H1 (cell line): ENCODE data around the gene ALDH1L2. TPM values are rescaled to one million over a fixed set of nuclear protein-coding genes. Genes with fewer than 3 reads are reported as not detected.

Experiments used
- CTCF ChIA-PET: fragments of 300-600 bp; sonication (Branson Sonifier 250); formaldehyde crosslinking; loops from one replicate; lab custom pipeline; 2021; ENCODE audit not compliant: partially characterized antibody; lab: Charles Lee
- POLR2A ChIA-PET: fragments of 300-600 bp; sonication (Branson Sonifier 250); formaldehyde crosslinking; loops from one replicate; lab custom pipeline; 2021; ENCODE audit warnings: inconsistent platforms; ENCODE audit not compliant: partially characterized antibody; lab: Charles Lee
- DNase-seq, 2 experiments: peaks; one replicate each; pipeline versions ENCODE4 v3.0.0 to v3.0.0-alpha.2; 2010 to 2022; ENCODE audit warnings: low spot score in 2 of 2, low read depth in 1 of 2, mixed read lengths in 1 of 2
- FAIRE-seq: peaks from 2 replicates; lab custom pipeline; 2011; peaks lifted over from hg19 to GRCh38; lab: Jason Lieb, UNC
- H2AFZ ChIP-seq: 2 replicates; pipeline ENCODE4 v1.8.1; 2012; ENCODE audit warnings: low read length, inconsistent platforms
- H2AK5ac ChIP-seq: 2 replicates; pipeline ENCODE4 v1.6.1; 2013; ENCODE audit warnings: low read depth, low read length
- H2BK120ac ChIP-seq: replicated peaks from 2 replicates; pipeline ENCODE3; 2013; ENCODE audit warnings: low read depth, low read length, inconsistent platforms
- H2BK12ac ChIP-seq: 2 replicates; pipeline ENCODE4 v1.6.1; 2013; ENCODE audit warnings: low read depth, low read length
- H2BK15ac ChIP-seq: 2 replicates; pipeline ENCODE4 v1.6.1; 2013; ENCODE audit warnings: low read length
- H2BK20ac ChIP-seq: 2 replicates; pipeline ENCODE4 v1.6.1; 2013; ENCODE audit warnings: low read length
- H2BK5ac ChIP-seq: 2 replicates; pipeline ENCODE4 v1.6.1; 2013; ENCODE audit warnings: low read depth, low read length
- H3K14ac ChIP-seq: 2 replicates; pipeline ENCODE4 v1.6.1; 2013; ENCODE audit warnings: inconsistent platforms; ENCODE audit not compliant: insufficient read length
- H3K18ac ChIP-seq: 2 replicates; pipeline ENCODE4 v1.6.1; 2013; ENCODE audit warnings: low read length; ENCODE audit errors: extremely low read depth
- H3K23ac ChIP-seq: 2 replicates; pipeline ENCODE4 v1.6.1; 2013; ENCODE audit warnings: inconsistent platforms; ENCODE audit not compliant: insufficient read length
- H3K23me2 ChIP-seq: 2 replicates; pipeline ENCODE4 v1.6.1; 2013; ENCODE audit warnings: low read depth, low read length
- H3K27ac ChIP-seq: 2 replicates; pipeline ENCODE4 v1.6.1; 2011; ENCODE audit warnings: low read depth, low read length, inconsistent platforms
- H3K27me3 ChIP-seq, 4 experiments: replicated peaks in 1 of 4; 1 replicate in 1 of 4; 2 replicates in 3 of 4; pipeline versions ENCODE4 v1.6.1 to v1.8.1; 2011 to 2013; ENCODE audit warnings: low read length in 3 of 4, mild to moderate bottlenecking in 3 of 4, inconsistent platforms in 2 of 4, mixed read lengths in 2 of 4, moderate library complexity in 1 of 4; ENCODE audit not compliant: control insufficient read depth in 3 of 4, insufficient read depth in 3 of 4; ENCODE audit errors: extremely low read depth in 1 of 4
- H3K36me3 ChIP-seq, 4 experiments: 2 replicates each; pipeline versions ENCODE4 v1.6.1 to v1.8.1; 2011 to 2013; ENCODE audit warnings: mild to moderate bottlenecking in 4 of 4, low read length in 3 of 4, moderate library complexity in 2 of 4, control low read depth in 1 of 4, inconsistent platforms in 1 of 4; ENCODE audit not compliant: insufficient read depth in 4 of 4, control insufficient read depth in 2 of 4
- H3K4ac ChIP-seq: replicated peaks from 2 replicates; pipeline ENCODE3; 2013; ENCODE audit warnings: low read length, low read depth, mixed read lengths, inconsistent platforms; ENCODE audit not compliant: insufficient read length
- H3K4me1 ChIP-seq, 4 experiments: replicated peaks in 1 of 4; 1 replicate in 1 of 4; 2 replicates in 3 of 4; pipeline versions ENCODE4 v1.6.1 to v1.8.1; 2011 to 2013; ENCODE audit warnings: low read length in 3 of 4, inconsistent platforms in 2 of 4, mixed read lengths in 1 of 4; ENCODE audit not compliant: insufficient read depth in 4 of 4, control insufficient read depth in 3 of 4
- H3K4me2 ChIP-seq, 2 experiments: 2 replicates each; pipeline versions ENCODE4 v1.6.1 to v1.8.1; 2011 to 2013; ENCODE audit warnings: low read depth in 2 of 2, low read length in 2 of 2, control low read depth in 1 of 2, inconsistent platforms in 1 of 2, mild to moderate bottlenecking in 1 of 2; ENCODE audit not compliant: insufficient read depth in 1 of 2
- H3K4me3 ChIP-seq, 4 experiments: fragments of 200-600, 300-600 bp in 1 of 4; sonication (generic), shearing (Covaris generic), sonication (Bioruptor Twin) in 1 of 4; 2 replicates each; pipeline versions ENCODE4 v1.5.1 to v1.8.1; 2011 to 2016; ENCODE audit warnings: low read length in 4 of 4, low read depth in 3 of 4, control low read depth in 2 of 4, inconsistent platforms in 2 of 4, mild to moderate bottlenecking in 2 of 4, mixed read lengths in 1 of 4, moderate library complexity in 1 of 4; ENCODE audit not compliant: insufficient read depth in 2 of 4; ENCODE audit errors: extremely low read depth in 1 of 4
- H3K56ac ChIP-seq: replicated peaks from 2 replicates; pipeline ENCODE3; 2013; ENCODE audit warnings: low read depth, mild to moderate bottlenecking, mixed read lengths, low read length, inconsistent platforms; ENCODE audit not compliant: insufficient read length
- H3K79me1 ChIP-seq: 2 replicates; pipeline ENCODE4 v1.6.1; 2013; ENCODE audit warnings: low read depth, low read length, control low read depth
- H3K79me2 ChIP-seq, 2 experiments: 2 replicates each; pipeline versions ENCODE4 v1.6.1 to v1.8.1; 2012 to 2013; ENCODE audit warnings: low read length in 2 of 2, mild to moderate bottlenecking in 2 of 2, inconsistent platforms in 1 of 2; ENCODE audit not compliant: insufficient read depth in 2 of 2, control insufficient read depth in 1 of 2
- H3K9ac ChIP-seq, 4 experiments: replicated peaks in 1 of 4; 1 replicate in 1 of 4; 2 replicates in 3 of 4; pipeline versions ENCODE4 v1.6.1 to v1.8.1; 2011 to 2013; ENCODE audit warnings: low read depth in 3 of 4, low read length in 3 of 4, control low read depth in 2 of 4, mild to moderate bottlenecking in 2 of 4, moderate library complexity in 2 of 4, inconsistent platforms in 1 of 4; ENCODE audit errors: extremely low read depth in 1 of 4
- H3K9me3 ChIP-seq, 2 experiments: 2 replicates each; pipeline versions ENCODE4 v1.6.1 to v1.8.1; 2012 to 2013; ENCODE audit warnings: mild to moderate bottlenecking in 2 of 2, moderate library complexity in 2 of 2, control low read depth in 1 of 2, inconsistent platforms in 1 of 2, low read depth in 1 of 2, low read length in 1 of 2, mixed read lengths in 1 of 2; ENCODE audit not compliant: insufficient read depth in 2 of 2
- H4K20me1 ChIP-seq, 2 experiments: replicated peaks in 1 of 2; 2 replicates each; pipeline versions ENCODE3 to v1.8.1; 2011 to 2013; ENCODE audit warnings: inconsistent platforms in 2 of 2, low read length in 2 of 2, mild to moderate bottlenecking in 1 of 2; ENCODE audit not compliant: insufficient read depth in 2 of 2, control insufficient read depth in 1 of 2
- H4K5ac ChIP-seq: 2 replicates; pipeline ENCODE4 v1.6.1; 2013; ENCODE audit warnings: low read length, low read depth, mixed read lengths, inconsistent platforms; ENCODE audit not compliant: insufficient read length
- H4K8ac ChIP-seq: 2 replicates; pipeline ENCODE4 v1.8.0; 2013; ENCODE audit warnings: mild to moderate bottlenecking, moderate library complexity, low read length, inconsistent platforms; ENCODE audit not compliant: insufficient read depth; ENCODE audit errors: extremely low read depth
- H4K91ac ChIP-seq: replicated peaks from 2 replicates; pipeline ENCODE3; 2013; ENCODE audit warnings: low read length, mixed read lengths, inconsistent platforms; ENCODE audit not compliant: insufficient read length
- BCL11A ChIP-seq, 2 experiments: IDR thresholded peaks; one replicate each; pipeline ENCODE4 v1.6.1; 2011; ENCODE audit warnings: low read depth in 2 of 2, low read length in 2 of 2, mild to moderate bottlenecking in 2 of 2
- CBX5 ChIP-seq: fragments of 300-800, 300-1000 bp; sonication (generic); IDR thresholded peaks from 2 replicates; pipeline ENCODE4 v1.7.1; 2016; ENCODE audit warnings: antibody characterized with exemption, low read length, low read depth
- CHD2 ChIP-seq: IDR thresholded peaks from 2 replicates; pipeline ENCODE4 v1.6.1; 2012; ENCODE audit warnings: low read length, improper control_type of control experiment
- EGR1 ChIP-seq: IDR thresholded peaks from 2 replicates; pipeline ENCODE4 v1.6.1; 2011; ENCODE audit warnings: low read depth, low read length, borderline replicate concordance
- KDM4A ChIP-seq: IDR thresholded peaks from one replicate; pipeline ENCODE4 v1.7.1; 2012; ENCODE audit warnings: low read depth, mild to moderate bottlenecking, moderate library complexity, low read length, inconsistent platforms; ENCODE audit not compliant: severe bottlenecking
- KDM5A ChIP-seq: fragments of 200-600 bp; IDR thresholded peaks from 2 replicates; pipeline ENCODE4 v1.7.1; 2012; ENCODE audit warnings: mild to moderate bottlenecking, low read length, inconsistent platforms, mixed read lengths
- NRF1 ChIP-seq: IDR thresholded peaks from 2 replicates; pipeline ENCODE4 v1.6.1; 2011; ENCODE audit warnings: mild to moderate bottlenecking, low read depth, low read length, improper control_type of control experiment
- PHF8 ChIP-seq: fragments of 200-600 bp; sonication (generic); conservative IDR thresholded peaks from 2 replicates; pipeline ENCODE4 v1.7.1; 2012; ENCODE audit warnings: low read depth, mild to moderate bottlenecking, inconsistent platforms, low read length, moderate library complexity
- POLR2A ChIP-seq, 2 experiments: IDR thresholded peaks; 1 replicate in 1 of 2; 2 replicates in 1 of 2; pipeline ENCODE4 v1.6.1; 2011; ENCODE audit warnings: low read depth in 2 of 2, low read length in 2 of 2, mild to moderate bottlenecking in 2 of 2; ENCODE audit errors: control extremely low read depth in 1 of 2
- POLR2AphosphoS5 ChIP-seq: IDR thresholded peaks from 2 replicates; pipeline ENCODE4 v1.6.1; 2011; ENCODE audit warnings: low read depth, low read length
- RFX5 ChIP-seq: IDR thresholded peaks from 2 replicates; pipeline ENCODE4 v1.6.1; 2011; ENCODE audit warnings: low read depth, low read length, improper control_type of control experiment, borderline replicate concordance
- SIN3A ChIP-seq, 2 experiments: IDR thresholded peaks in 1 of 2; conservative IDR thresholded peaks in 1 of 2; 2 replicates each; pipeline ENCODE4 v1.6.1; 2011 to 2012; ENCODE audit warnings: low read length in 2 of 2, improper control_type of control experiment in 1 of 2, low read depth in 1 of 2, mild to moderate bottlenecking in 1 of 2
- SUZ12 ChIP-seq: fragments of 200-600 bp; sonication (generic); IDR thresholded peaks from 2 replicates; pipeline ENCODE4 v1.6.1; 2012; ENCODE audit warnings: mild to moderate bottlenecking, inconsistent platforms, low read length, moderate library complexity, mixed read lengths
- TBP ChIP-seq: IDR thresholded peaks from 2 replicates; pipeline ENCODE4 v1.6.1; 2011; ENCODE audit warnings: low read depth, low read length, improper control_type of control experiment
- WGBS, 2 experiments: shearing (Covaris generic) in 1 of 2; methylation state at CpG; one replicate each; pipeline versions ENCODE4 v1.1.6 to v1.1.7; 2013 to 2015; ENCODE audit warnings: low lambda C conversion rate in 2 of 2, mixed read lengths in 2 of 2, inconsistent platforms in 1 of 2, low coverage in 1 of 2, missing lambda C conversion rate in 1 of 2; ENCODE audit not compliant: insufficient replicate concordance in 2 of 2, insufficient coverage in 1 of 2, insufficient read length in 1 of 2; ENCODE audit errors: extremely low coverage in 1 of 2, missing lambda C conversion rate in 1 of 2; 5-methylcytosine and 5-hydroxymethylcytosine counted together
- polyA plus RNA-seq, 7 experiments: library from polyadenylated mRNA; depleted of rRNA in 3 of 7; stranded (reverse) in 5 of 7; unstranded in 2 of 7; fragments of >200 nt in 5 of 7; fragments of 200-250 nt in 2 of 7; gene quantifications; 1 replicate in 5 of 7; 2 replicates in 1 of 7; 4 replicates in 1 of 7; pipeline versions ENCODE4 v1.2.1 to v1.2.3, GENCODE V29; 2011 to 2013; ENCODE audit warnings: missing spikeins in 2 of 7, mixed read lengths in 2 of 7
- total RNA-seq: library from RNA; stranded (reverse); fragmentation: NEBNext Ultra II Directional; extraction: Animal tissue kit (Norgen Biotek cat#: 25700); gene quantifications from 2 replicates; pipeline ENCODE4 v1.2.1, GENCODE V29; 2021

ALDH1L2 gene
- total and polyA plus RNA-seq, 2 of the 8 experiments (the other 6 are each of a cell fraction or from before 2014, with no cell fraction given) = 3.7 to 7.2 TPM

GRCh38 chr12:105113094-105113493 is 28.8 kb upstream of the ALDH1L2 start:
- H3K9ac ChIP-seq = no peak overlapping the region
- no peaks in the 10 kb centered on the region for H3K79me1 ChIP-seq
- no peak overlapping the region for H3K14ac ChIP-seq
- H3K4me1 ChIP-seq = peaks cover 0 to 4% (median 2%) of the 10 kb centered on the region in 4 experiments; a peak in 4 of 7 replicates
- H4K5ac ChIP-seq = no peak overlapping the region
- WGBS, 2 experiments = 99% methylated on average over 3 of the region's 3 CpGs; no CpG with 5 or more reads in 1 of the 2 experiments
- ChIA-PET POLR2A (no interaction called here), CTCF (interaction anchor here (1.4 kb wide), 1 partner anchor 9 kb away, joined by 4 read pairs; no protein-coding TSS in a partner anchor)
- no peak overlapping the region for H3K27ac ChIP-seq
- no peak overlapping the region for H3K4me3 ChIP-seq
- H3K79me2 ChIP-seq = peaks cover 8 to 61% of the 10 kb centered on the region in 2 experiments; a peak in 3 of 4 replicates
- peaks cover 0 to 2% of the 10 kb centered on the region in 2 experiments for H4K20me1 ChIP-seq
- no peak overlapping the region for H2AFZ ChIP-seq
- H3K18ac ChIP-seq = no peak overlapping the region
- H2BK20ac ChIP-seq = no peak overlapping the region
- FAIRE-seq = no peak
- H3K56ac ChIP-seq = no peak overlapping the region
- no peak overlapping the region for H2BK12ac ChIP-seq
- H3K36me3 ChIP-seq = peaks cover 0 to 56% (median 17%) of the 10 kb centered on the region in 4 experiments; a peak in 6 of 8 replicates
- H4K91ac ChIP-seq = no peak overlapping the region
- no peak overlapping the region for H3K4me2 ChIP-seq
- H2BK15ac ChIP-seq = no peak overlapping the region
- H2BK120ac ChIP-seq = no peak overlapping the region
- DNase-seq = no peak
- no peak overlapping the region for H4K8ac ChIP-seq
- H3K4ac ChIP-seq = no peak overlapping the region
- H3K23ac ChIP-seq = no peak overlapping the region
- H3K23me2 ChIP-seq = no peaks in the 10 kb centered on the region
- H2AK5ac ChIP-seq = no peak overlapping the region
- no peaks in the 10 kb centered on the region for H3K9me3 ChIP-seq
- H3K27me3 ChIP-seq = no peaks in the 10 kb centered on the region
- no peak overlapping the region for H2BK5ac ChIP-seq
- TF ChIP-seq CHD2 (no peak), KDM5A (no peak), BCL11A (IDR thresholded peaks at IDR 0.05; ENCODE audit: low read depth in 2 of 2, low read length in 2 of 2) (no peak), EGR1 (no peak), POLR2AphosphoS5 (no peak), RFX5 (no peak), POLR2A (IDR thresholded peaks at IDR 0.05; ENCODE audit: control extremely low read depth in 1 of 2, low read depth in 2 of 2, low read length in 2 of 2) (no peak), TBP (no peak), PHF8 (no peak), NRF1 (no peak), KDM4A (no peak), SIN3A (conservative IDR thresholded peaks at IDR 0.05 in 1 of 2, IDR thresholded peaks at IDR 0.05 in 1 of 2; ENCODE audit: low read depth in 1 of 2, low read length in 2 of 2) (no peak), CBX5 (no peak), SUZ12 (no peak)
